ENCODE data around the gene MUC20.

DNA sequence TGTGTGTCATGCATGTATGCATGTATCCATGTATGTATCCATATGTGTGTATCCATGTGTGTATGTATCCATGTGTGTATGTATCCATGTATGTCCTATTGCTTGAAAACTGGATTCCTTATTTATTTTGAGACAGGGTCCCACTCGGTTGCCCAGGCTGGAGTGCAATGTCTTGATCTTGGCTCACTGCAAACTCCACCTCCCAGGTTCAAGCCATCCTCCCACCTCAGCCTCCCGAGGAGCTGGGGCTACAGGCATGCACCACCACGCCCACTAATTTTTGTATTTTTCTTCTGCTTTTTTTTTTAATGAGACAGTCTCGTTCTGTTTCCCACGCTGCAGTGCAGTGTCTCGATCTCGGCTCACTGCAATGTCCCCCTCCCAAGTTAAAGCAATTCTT is 34.1 kb downstream of the MUC20 start:
- TF ChIP-seq, protein P1, sequence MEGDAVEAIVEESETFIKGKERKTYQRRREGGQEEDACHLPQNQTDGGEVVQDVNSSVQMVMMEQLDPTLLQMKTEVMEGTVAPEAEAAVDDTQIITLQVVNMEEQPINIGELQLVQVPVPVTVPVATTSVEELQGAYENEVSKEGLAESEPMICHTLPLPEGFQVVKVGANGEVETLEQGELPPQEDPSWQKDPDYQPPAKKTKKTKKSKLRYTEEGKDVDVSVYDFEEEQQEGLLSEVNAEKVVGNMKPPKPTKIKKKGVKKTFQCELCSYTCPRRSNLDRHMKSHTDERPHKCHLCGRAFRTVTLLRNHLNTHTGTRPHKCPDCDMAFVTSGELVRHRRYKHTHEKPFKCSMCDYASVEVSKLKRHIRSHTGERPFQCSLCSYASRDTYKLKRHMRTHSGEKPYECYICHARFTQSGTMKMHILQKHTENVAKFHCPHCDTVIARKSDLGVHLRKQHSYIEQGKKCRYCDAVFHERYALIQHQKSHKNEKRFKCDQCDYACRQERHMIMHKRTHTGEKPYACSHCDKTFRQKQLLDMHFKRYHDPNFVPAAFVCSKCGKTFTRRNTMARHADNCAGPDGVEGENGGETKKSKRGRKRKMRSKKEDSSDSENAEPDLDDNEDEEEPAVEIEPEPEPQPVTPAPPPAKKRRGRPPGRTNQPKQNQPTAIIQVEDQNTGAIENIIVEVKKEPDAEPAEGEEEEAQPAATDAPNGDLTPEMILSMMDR (IDR thresholded peaks at IDR 0.05; ENCODE audit: borderline replicate concordance, extremely low read depth, low read length, poor library complexity, severe bottlenecking) = no peak
- no peak for TF ChIP-seq EZH2 (IDR thresholded peaks at IDR 0.05; ENCODE audit: borderline replicate concordance, low read depth, low read length, severe bottlenecking)
